Testis (tissue), 3 donors: Measurements from ENCODE around the gene SLC36A2. TPM values are rescaled to one million over a fixed set of nuclear protein-coding genes. Genes with fewer than 3 reads are reported as not detected.

Source experiments
- DNase-seq: peaks from one replicate; pipeline ENCODE4 v3.0.0-alpha.2; 2019
- H3K27ac ChIP-seq, 2 donors: fragments of 200-600 bp; sonication (generic); one replicate each; pipeline ENCODE4 v1.5.1; 2019
- H3K27me3 ChIP-seq: fragments of 200-600 bp; sonication (generic); one replicate; pipeline ENCODE4 v1.5.1; 2019
- H3K36me3 ChIP-seq: fragments of 200-600 bp; sonication (generic); one replicate; pipeline ENCODE4 v1.5.1; 2017; ENCODE audit warnings: low read depth; ENCODE audit errors: missing control alignments
- H3K4me1 ChIP-seq: fragments of 200-600 bp; sonication (generic); one replicate; pipeline ENCODE4 v1.5.1; 2019
- H3K4me3 ChIP-seq, 2 donors: fragments of 200-600 bp; sonication (generic); one replicate each; pipeline ENCODE4 v1.5.1; 2017 to 2019
- H3K9me3 ChIP-seq: fragments of 200-600 bp; sonication (generic); one replicate; pipeline ENCODE4 v1.5.1; 2017
- POLR2A ChIP-seq: fragments of 450-650 bp; IDR thresholded peaks from one replicate; pipeline ENCODE4 v1.6.1; 2017; ENCODE audit warnings: antibody characterized with exemption, mild to moderate bottlenecking, moderate library complexity
- WGBS, 2 donors: methylation state at CpG; one replicate each; pipeline ENCODE4 v1.1.5; 2018; 5-methylcytosine and 5-hydroxymethylcytosine counted together
- intact Hi-C: fragments of 100-400 bp; cut with DNase I; formaldehyde crosslinking; loops from one replicate; pipeline ENCODE4 v1.15.1; 2023; ENCODE audit warnings: low total_unique reads
- polyA plus RNA-seq: library from polyadenylated mRNA; stranded (reverse); fragments of 350-450 nt; fragmentation: Illumina TruSeq; extraction: RNeasy Lipid Tissue Mini Kit (QIAGEN cat#74804); gene quantifications from one replicate; pipeline ENCODE4 v1.2.3, GENCODE V29; 2014; ENCODE audit warnings: low read depth, low replicate concordance; ENCODE audit not compliant: insufficient read depth
- total RNA-seq, 2 donors: library from RNA; depleted of rRNA; stranded (reverse); fragments of >200 nt; gene quantifications; one replicate each; pipeline ENCODE4 v1.2.3, GENCODE V29; 2016
- TF ChIP-seq, protein P1 (sequence below), 3 experiments: fragments of 450-650 bp in 2 of 3; fragments of 200-600 bp in 1 of 3; sonication (generic) in 1 of 3; IDR thresholded peaks; one replicate each; pipeline ENCODE4 v1.5.1; 2016 to 2019; ENCODE audit warnings: antibody characterized with exemption in 3 of 3, mild to moderate bottlenecking in 2 of 3, moderate library complexity in 1 of 3

The SLC36A2 gene
- total and polyA plus RNA-seq, 3 donors from 2014 or later = 0.43 to 1.5 (median 0.47) TPM

DNA sequence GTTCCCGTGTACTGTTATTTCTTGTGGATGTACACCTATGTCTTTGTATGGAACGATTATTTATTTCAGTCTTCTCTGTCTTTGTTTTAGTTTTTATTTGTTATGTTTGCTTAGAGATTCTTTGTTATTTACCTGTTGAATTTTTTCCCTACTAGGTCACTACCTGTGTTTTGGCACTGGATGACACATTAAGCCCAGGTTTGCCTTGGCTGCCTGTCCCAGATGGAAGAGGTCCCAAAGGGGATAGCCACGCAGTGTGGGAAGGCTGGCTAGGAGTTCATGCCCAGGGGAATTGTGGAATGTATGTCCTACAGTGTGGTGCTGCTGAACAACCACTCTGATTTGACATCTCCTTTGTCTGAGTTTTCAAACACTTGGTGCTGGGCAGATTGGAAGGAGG, 15.6 kb upstream of the SLC36A2 start:
- Histone ChIP-seq H3K4me1 (no peaks in the 10 kb centered on the region), H3K36me3 (no peaks in the 10 kb centered on the region), H3K27ac (no peak overlapping the region), H3K4me3 (no peak overlapping the region), H3K9me3 (no peaks in the 10 kb centered on the region), H3K27me3 (no peaks in the 10 kb centered on the region)
- WGBS, 2 donors = 77 to 86% methylated on average over 3 of the region's 3 CpGs
- intact Hi-C loops = no loop called here
- no peak for DNase-seq
- TF ChIP-seq, protein P1, sequence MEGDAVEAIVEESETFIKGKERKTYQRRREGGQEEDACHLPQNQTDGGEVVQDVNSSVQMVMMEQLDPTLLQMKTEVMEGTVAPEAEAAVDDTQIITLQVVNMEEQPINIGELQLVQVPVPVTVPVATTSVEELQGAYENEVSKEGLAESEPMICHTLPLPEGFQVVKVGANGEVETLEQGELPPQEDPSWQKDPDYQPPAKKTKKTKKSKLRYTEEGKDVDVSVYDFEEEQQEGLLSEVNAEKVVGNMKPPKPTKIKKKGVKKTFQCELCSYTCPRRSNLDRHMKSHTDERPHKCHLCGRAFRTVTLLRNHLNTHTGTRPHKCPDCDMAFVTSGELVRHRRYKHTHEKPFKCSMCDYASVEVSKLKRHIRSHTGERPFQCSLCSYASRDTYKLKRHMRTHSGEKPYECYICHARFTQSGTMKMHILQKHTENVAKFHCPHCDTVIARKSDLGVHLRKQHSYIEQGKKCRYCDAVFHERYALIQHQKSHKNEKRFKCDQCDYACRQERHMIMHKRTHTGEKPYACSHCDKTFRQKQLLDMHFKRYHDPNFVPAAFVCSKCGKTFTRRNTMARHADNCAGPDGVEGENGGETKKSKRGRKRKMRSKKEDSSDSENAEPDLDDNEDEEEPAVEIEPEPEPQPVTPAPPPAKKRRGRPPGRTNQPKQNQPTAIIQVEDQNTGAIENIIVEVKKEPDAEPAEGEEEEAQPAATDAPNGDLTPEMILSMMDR (IDR thresholded peaks at IDR 0.05) = no peak
- no peak for TF ChIP-seq POLR2A

DNA sequence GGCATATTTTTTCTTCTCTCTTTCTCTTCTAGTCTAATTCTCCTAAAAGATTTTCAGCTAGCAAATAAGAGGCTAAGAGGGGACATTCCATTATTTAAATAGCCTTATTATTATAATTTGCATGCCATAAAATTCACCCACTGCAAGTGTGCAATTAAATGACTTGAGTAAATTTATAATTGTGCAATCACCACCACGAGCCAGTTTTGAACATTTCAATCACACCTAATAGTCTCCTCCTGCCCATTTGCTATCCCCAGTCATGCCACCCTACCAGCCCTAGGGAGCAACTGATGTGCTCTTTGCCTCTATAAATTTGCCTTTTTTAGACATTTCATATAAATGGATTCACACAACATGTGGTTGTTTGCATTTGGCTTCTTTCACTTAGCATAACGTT, 12.0 kb upstream of the SLC36A2 start:
- no peaks in the 10 kb centered on the region for H3K36me3 ChIP-seq
- no peak overlapping the region for H3K4me3 ChIP-seq
- WGBS, 2 donors = 74 to 75% methylated on average over 2 of the region's 2 CpGs
- H3K27ac ChIP-seq = no peak overlapping the region
- no peak for DNase-seq
- H3K9me3 ChIP-seq = no peaks in the 10 kb centered on the region
- no peaks in the 10 kb centered on the region for H3K27me3 ChIP-seq
- H3K4me1 ChIP-seq = no peaks in the 10 kb centered on the region
- intact Hi-C loops = no loop called here
- TF ChIP-seq, protein P1 (IDR thresholded peaks at IDR 0.05) = no peak
- no peak for TF ChIP-seq POLR2A

DNA sequence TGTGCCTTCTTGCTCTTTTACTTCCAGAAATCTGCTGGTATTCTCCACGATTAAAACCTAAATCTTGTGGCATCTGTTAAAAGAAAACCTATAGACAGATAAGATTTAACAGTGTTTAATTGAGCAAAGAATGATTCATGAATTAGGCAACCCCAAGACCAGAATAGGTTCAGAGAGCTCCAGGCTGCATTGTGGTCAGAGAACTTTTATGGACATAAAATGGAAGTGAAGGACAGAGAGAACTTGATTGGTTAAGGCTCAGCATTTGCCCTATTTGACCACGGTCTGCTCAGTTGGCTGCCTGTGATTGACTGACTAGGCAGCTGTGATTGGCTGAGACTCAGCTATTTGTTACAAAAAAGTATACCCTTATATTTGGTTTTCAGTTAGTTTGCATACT, 10.4 kb upstream of the SLC36A2 start:
- no peaks in the 10 kb centered on the region for H3K27me3 ChIP-seq
- 70 to 86% methylated on average over 2 of the region's 2 CpGs for WGBS, 2 donors
- H3K9me3 ChIP-seq = no peaks in the 10 kb centered on the region
- TF ChIP-seq POLR2A = no peak
- TF ChIP-seq, protein P1 (IDR thresholded peaks at IDR 0.05) = no peak
- no peak overlapping the region for H3K4me3 ChIP-seq
- DNase-seq = no peak
- intact Hi-C loops = no loop called here
- no peaks in the 10 kb centered on the region for H3K36me3 ChIP-seq
- H3K4me1 ChIP-seq = no peaks in the 10 kb centered on the region
- H3K27ac ChIP-seq = no peak overlapping the region

DNA sequence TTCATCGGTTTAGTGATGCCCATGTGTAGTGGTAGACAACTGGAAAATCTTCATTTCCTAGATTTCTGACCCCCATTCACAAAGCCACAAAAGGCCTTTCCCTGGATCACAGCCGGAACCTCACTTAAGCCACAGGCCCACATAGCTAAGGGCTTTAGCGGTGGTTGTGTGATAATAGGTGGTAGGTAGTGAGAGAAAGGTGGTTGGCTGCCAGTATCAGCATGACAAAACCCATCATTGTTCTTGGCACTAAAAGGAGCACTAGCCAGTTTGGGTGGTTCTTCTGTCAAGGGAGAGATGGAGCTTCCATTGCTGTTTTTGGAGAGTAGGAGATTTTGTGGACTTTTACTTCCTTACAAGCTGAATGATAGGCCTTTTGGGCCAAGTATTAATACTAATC, 9.7 kb upstream of the SLC36A2 start:
- intact Hi-C loops = no loop called here
- Histone ChIP-seq H3K36me3 (no peaks in the 10 kb centered on the region), H3K27me3 (no peaks in the 10 kb centered on the region), H3K27ac (no peak overlapping the region), H3K4me3 (no peak overlapping the region), H3K4me1 (no peaks in the 10 kb centered on the region), H3K9me3 (no peaks in the 10 kb centered on the region)
- DNase-seq = no peak
- WGBS, 2 donors = 88 to 93% methylated on average over 3 of the region's 3 CpGs
- no peak for TF ChIP-seq POLR2A
- TF ChIP-seq, protein P1 (IDR thresholded peaks at IDR 0.05) = no peak

DNA sequence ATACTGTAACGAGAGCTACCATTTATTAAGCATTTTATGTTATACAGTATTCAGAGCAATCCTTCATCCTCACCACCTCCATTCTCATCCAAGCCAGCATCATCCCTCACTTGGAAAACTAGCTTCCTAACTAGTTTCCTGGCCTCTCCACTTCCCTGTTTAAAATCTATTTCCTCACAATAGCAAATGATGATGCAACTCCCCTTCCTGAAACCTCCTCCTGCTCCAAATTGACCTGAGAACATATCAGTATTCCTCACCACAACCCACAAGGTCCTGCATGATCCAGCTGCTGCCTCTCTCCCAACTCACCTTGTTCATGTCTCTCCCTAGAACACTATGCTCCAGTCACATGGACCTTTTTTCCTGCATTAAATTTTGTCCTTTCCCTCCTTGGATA, 4.3 kb upstream of the SLC36A2 start:
- Histone ChIP-seq H3K4me3 (no peak overlapping the region), H3K36me3 (no peaks in the 10 kb centered on the region), H3K9me3 (no peaks in the 10 kb centered on the region), H3K4me1 (no peaks in the 10 kb centered on the region), H3K27ac (no peak overlapping the region), H3K27me3 (no peaks in the 10 kb centered on the region)
- intact Hi-C loops = no loop called here
- no peak for DNase-seq
- TF ChIP-seq, protein P1 (IDR thresholded peaks at IDR 0.05) = no peak
- TF ChIP-seq POLR2A = no peak
- WGBS, 2 donors = 93 to 96% methylated on average over 1 of the region's 1 CpG
